GM19467 (cell line): ENCODE data around the gene SORD.
"Not testable (repeated sequence)": the region's sequence is repeated elsewhere in the genome, so short reads cannot be mapped to it uniquely, and the experiment has no call there.

Source experiments
- ATAC-seq: cut with Tn5 transposase; IDR thresholded peaks from one replicate; pipeline ENCODE4 v1.9.1; 2021; ENCODE audit warnings: mild to moderate bottlenecking, moderate library complexity; ENCODE audit not compliant: unreplicated experiment

SORD gene

GRCh38 chr15:45023659-45024225 is 747 bp downstream of the SORD start:
- no peak for ATAC-seq

- not testable (repeated sequence) for ATAC-seq
These were observed 1.7 kb downstream of the SORD start for GRCh38 chr15:45024649-45025048.

GRCh38 chr15:45025627-45026026 is 2.6 kb downstream of the SORD start:
- not testable (repeated sequence) for ATAC-seq

GRCh38 chr15:45026651-45027190 is 3.7 kb downstream of the SORD start:
- no peak for ATAC-seq

- ATAC-seq, result no peak
These were observed 4.2 kb downstream of the SORD start for GRCh38 chr15:45027220-45027619.

GRCh38 chr15:45030743-45031142 is 7.7 kb downstream of the SORD start:
- ATAC-seq, result no peak

GRCh38 chr15:45031522-45032028 is 8.6 kb downstream of the SORD start:
- ATAC-seq, result not testable (repeated sequence)

- not testable (repeated sequence) for ATAC-seq
These were observed 9.5 kb downstream of the SORD start for GRCh38 chr15:45032501-45032900.

GRCh38 chr15:45034087-45034486 is 11.1 kb downstream of the SORD start:
- not testable (repeated sequence) for ATAC-seq

GRCh38 chr15:45034600-45035375 is 11.8 kb downstream of the SORD start:
- ATAC-seq, result not testable (repeated sequence)

- peak; percentile 83 for ATAC-seq
These were observed 14.1 kb downstream of the SORD start for GRCh38 chr15:45036812-45037781.

GRCh38 chr15:45037936-45038335 is 14.9 kb downstream of the SORD start:
- no peak for ATAC-seq

GRCh38 chr15:45040396-45040795 is 17.4 kb downstream of the SORD start:
- not testable (repeated sequence) for ATAC-seq

- ATAC-seq, result not testable (repeated sequence)
These were observed 18.5 kb downstream of the SORD start for GRCh38 chr15:45041538-45041937.

- ATAC-seq, result not testable (repeated sequence)
These were observed 19.9 kb downstream of the SORD start for GRCh38 chr15:45042859-45043258.

- ATAC-seq, result not testable (repeated sequence)
These were observed 21.3 kb downstream of the SORD start for GRCh38 chr15:45044270-45044669.

- not testable (repeated sequence) for ATAC-seq
These were observed 25.4 kb downstream of the SORD start for GRCh38 chr15:45048449-45048793.

GRCh38 chr15:45048794-45049631 is 26.0 kb downstream of the SORD start:
- no peak for ATAC-seq

- no peak for ATAC-seq
These were observed 27.6 kb downstream of the SORD start for GRCh38 chr15:45050587-45050986.

GRCh38 chr15:45052676-45053075 is 29.7 kb downstream of the SORD start:
- ATAC-seq, result not testable (repeated sequence)
